RPMI7951 (cell line): ENCODE data around the gene CYP2S1. TPM values are rescaled to one million over a fixed set of nuclear protein-coding genes. Genes with fewer than 3 reads are reported as not detected.

ENCODE experiments used
- DNase-seq: peaks from one replicate; pipeline ENCODE4 v3.0.0-alpha.2; 2012; ENCODE audit warnings: low read depth
- total RNA-seq: library from RNA; depleted of rRNA; stranded (reverse); fragments of >200 nt; shearing (Covaris generic); gene quantifications from 2 replicates; pipeline ENCODE4 v1.2.3, GENCODE V29; 2014

CYP2S1 gene
- total RNA-seq, 1 experiment from 2014 or later, result 4.4 TPM

- DNase-seq, result peak; percentile 97
Measured at GRCh38 chr19:41226053-41226873, 33.2 kb downstream of the CYP2S1 start.

DNA sequence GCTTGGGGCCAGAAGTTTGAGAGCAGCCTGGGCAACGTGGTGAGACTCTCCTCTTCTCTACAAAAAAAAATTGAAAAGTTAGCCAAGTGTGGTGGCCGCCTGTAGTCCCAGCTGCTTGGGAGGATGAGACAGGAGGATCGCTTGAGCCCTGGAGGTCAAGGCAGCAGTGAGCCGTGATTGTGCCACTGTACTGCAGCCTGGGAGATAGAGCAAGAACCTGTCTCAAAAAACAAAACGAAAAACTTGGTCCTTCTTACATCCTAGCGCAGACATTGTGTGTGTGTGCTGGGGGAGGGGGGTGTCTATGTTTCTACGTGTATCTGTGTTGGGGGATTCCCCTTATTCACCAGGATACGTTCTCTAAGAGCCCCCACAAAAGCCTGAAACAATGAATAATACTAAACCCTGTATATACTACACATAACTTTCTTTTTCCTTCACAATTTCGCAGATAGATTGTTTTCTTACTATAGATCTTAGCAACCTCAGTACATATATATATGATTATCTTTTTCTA is 33.9 kb downstream of the CYP2S1 start:
- no peak for DNase-seq

- DNase-seq, result no peak
Measured at GRCh38 chr19:41228486-41228885, 35.5 kb downstream of the CYP2S1 start.

GRCh38 chr19:41229338-41229737 is 36.3 kb downstream of the CYP2S1 start:
- DNase-seq, result peak; percentile 80

GRCh38 chr19:41230067-41230857 is 37.2 kb downstream of the CYP2S1 start:
- no peak for DNase-seq

- no peak for DNase-seq
Measured at GRCh38 chr19:41232686-41233085, 39.7 kb downstream of the CYP2S1 start.

- no peak for DNase-seq
Measured at GRCh38 chr19:41233748-41234240, 40.8 kb downstream of the CYP2S1 start.

GRCh38 chr19:41234512-41235168 is 41.6 kb downstream of the CYP2S1 start:
- no peak for DNase-seq

DNA sequence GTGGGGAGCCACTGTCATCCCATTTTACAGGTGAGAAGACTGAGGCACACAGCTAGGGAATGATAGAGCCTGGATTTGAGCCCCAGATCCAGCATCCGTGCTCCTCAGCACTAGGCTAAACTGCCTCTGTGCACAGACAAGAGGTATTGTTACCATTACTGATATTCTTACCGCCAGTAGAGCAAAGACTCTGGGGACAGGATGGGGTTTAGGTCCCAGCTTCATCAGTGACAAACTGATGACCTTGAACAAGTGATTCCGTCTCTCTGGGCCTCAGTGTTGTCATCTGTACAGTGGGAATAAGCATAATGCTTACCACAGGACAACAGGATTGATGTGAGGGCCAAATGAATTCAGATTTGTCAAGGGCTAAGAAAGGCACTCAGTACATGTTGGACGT is 42.5 kb downstream of the CYP2S1 start:
- DNase-seq, result no peak

GRCh38 chr19:41238244-41238643 is 45.2 kb downstream of the CYP2S1 start:
- no peak for DNase-seq

DNA sequence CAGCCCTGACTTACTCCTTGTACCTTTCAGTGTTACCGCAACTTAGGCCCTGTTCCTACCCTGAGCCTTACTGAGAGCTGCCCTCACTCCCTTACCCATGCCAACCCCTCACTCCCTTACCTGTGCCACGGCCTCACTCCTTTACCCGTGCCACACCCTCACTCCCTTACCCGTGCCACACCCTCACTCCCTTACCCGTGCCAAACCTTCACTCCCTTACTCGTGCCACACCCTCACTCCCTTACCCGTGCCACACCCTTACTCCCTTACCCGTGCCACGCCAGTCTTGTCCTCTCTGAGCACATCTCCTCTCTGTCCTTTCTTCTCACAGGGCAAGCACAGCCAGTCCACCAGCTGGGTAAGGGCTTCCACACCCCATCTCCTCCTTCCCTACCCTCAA is 46.3 kb downstream of the CYP2S1 start:
- DNase-seq, result no peak

GRCh38 chr19:41239961-41240574 is 47.0 kb downstream of the CYP2S1 start:
- DNase-seq, result no peak

- DNase-seq, result no peak
Measured at GRCh38 chr19:41241859-41242258, 48.8 kb downstream of the CYP2S1 start.

DNA sequence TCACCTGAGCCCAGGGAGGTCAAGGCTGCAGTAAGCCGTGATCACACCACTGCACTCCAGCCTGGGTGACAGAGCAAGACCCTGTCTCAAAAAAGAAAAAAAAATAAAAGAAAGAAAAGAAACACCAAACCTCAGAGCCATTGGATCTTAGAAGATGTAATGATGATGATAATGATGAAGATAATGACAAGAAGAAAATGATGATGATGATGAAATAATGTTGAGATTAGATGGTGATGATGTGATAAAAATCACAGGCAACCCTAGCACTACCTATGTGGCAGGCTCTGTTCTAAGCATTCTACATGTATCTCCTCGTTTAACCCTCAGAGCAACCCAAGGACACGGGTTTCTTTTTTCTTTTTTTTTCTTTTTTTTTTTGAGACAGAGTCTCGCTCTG is 51.1 kb downstream of the CYP2S1 start:
- DNase-seq, result no peak

- no peak for DNase-seq
Measured at GRCh38 chr19:41245843-41246242, 52.8 kb downstream of the CYP2S1 start.

DNA sequence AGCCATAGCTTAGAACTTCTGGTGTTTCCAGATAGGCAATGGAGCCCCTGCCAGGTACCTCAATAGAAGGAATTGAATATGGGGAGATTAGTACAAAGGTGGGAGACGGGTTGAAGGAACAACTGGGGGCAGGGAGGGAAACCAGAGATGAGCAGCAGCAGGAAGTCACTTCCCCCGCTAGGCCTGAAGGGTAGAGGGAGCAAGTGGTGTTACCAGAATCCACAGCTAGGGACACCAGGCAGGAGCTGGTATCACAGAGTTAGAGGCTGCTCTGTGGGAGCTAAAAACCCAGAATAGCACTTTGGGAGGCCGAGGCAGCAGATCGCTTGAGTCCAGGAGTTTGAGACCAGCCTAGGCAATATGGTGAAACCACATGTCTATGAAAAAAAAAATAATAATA is 55.9 kb downstream of the CYP2S1 start:
- DNase-seq, result no peak

GRCh38 chr19:41249707-41250423 is 56.8 kb downstream of the CYP2S1 start:
- no peak for DNase-seq

DNA sequence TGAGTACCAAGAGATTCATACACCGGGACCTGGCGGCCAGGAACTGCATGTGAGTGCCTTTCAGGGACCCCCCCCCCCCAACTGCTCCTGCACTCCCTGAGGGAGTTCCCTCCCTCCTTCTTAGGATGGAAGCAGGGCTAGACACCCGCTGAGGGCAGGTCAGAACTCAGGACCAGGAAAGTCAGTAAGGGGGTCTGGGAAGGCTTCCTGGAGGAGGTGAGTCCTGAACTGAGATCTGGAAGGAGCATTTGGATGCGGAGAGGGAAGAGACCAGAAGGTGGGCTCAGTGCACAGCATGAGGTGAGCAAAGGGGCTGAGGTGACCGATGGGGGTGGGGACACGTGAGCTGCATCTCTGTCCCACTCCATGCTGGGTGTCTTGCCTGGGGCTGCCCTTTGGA is 60.6 kb downstream of the CYP2S1 start:
- DNase-seq, result no peak

DNA sequence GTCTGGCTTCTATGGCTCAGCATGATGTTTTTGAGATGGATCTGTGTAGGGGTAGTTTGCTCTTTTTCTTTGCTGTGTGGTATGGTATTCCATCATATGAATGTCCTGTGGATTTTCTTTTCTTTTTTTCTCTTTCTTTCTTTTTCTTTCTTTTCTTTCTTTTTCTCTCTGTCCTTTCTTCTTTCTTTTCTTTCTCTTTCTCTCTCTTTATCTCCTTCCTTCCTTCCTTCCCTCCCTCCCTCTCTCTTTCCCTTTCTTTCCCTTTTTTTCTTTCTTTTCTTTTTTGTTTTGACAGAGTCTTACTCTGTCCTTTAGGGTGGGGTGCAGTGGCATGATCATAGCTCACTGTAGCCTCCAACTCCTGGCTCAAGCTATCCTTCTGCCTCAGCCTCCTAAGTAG is 62.2 kb downstream of the CYP2S1 start:
- no peak for DNase-seq
